HEK293 (cell line): ENCODE data around the gene SLMAP.

Experiments used
- CTCF ChIA-PET: fragments of 350-600 bp; formaldehyde crosslinking; extraction: SDS; loops from one replicate; lab custom pipeline; 2021; ENCODE audit warnings: antibody characterized with exemption; lab: Yijun Ruan, JAX
- POLR2A ChIA-PET: fragments of 300-600 bp; formaldehyde crosslinking; extraction: SDS; loops from one replicate; lab custom pipeline; 2020; ENCODE audit warnings: antibody characterized with exemption, inconsistent platforms; lab: Yijun Ruan, JAX
- H3K27ac ChIP-seq: fragments of 200-500 bp; sonication (Bioruptor generic); 2 replicates; pipeline ENCODE4 v1.5.1; 2014; ENCODE audit warnings: low read depth, low read length, control low read depth, inconsistent platforms; ENCODE audit errors: extremely low read depth
- H3K36me3 ChIP-seq, 2 experiments: fragments of 200-500 bp in 1 of 2; sonication (Bioruptor generic) in 1 of 2; 1 replicate in 1 of 2; 2 replicates in 1 of 2; pipeline ENCODE4 v1.5.1; 2014 to 2017; ENCODE audit warnings: inconsistent platforms in 2 of 2, low read length in 2 of 2; ENCODE audit not compliant: control insufficient read depth in 2 of 2, insufficient read depth in 1 of 2
- H3K4me1 ChIP-seq: fragments of 200-500 bp; sonication (Bioruptor generic); 2 replicates; pipeline ENCODE4 v1.5.1; 2014; ENCODE audit warnings: mild to moderate bottlenecking, low read length, inconsistent platforms; ENCODE audit not compliant: control insufficient read depth, insufficient read depth
- H3K4me3 ChIP-seq: 2 replicates; pipeline ENCODE4 v1.5.1; 2011; ENCODE audit warnings: low read depth, mild to moderate bottlenecking, control low read depth, low read length, moderate library complexity
- H3K9me3 ChIP-seq: fragments of 200-500 bp; sonication (Bioruptor generic); 2 replicates; pipeline ENCODE4 v1.5.1; 2014; ENCODE audit warnings: low read depth, low read length, inconsistent platforms; ENCODE audit not compliant: control insufficient read depth, insufficient read depth
- FEZF1 ChIP-seq: fragments of 450-650 bp; formaldehyde crosslinking; IDR thresholded peaks from 2 replicates; pipeline ENCODE4 v1.5.1; 2016; ENCODE audit warnings: missing biosample characterization, missing genetic modification characterization
- RBAK ChIP-seq: fragments of 450-650 bp; formaldehyde crosslinking; IDR thresholded peaks from 2 replicates; pipeline ENCODE4 v1.5.1; 2016; ENCODE audit warnings: missing biosample characterization, missing genetic modification characterization
- ZIC2 ChIP-seq: fragments of 450-650 bp; formaldehyde crosslinking; IDR thresholded peaks from 2 replicates; pipeline ENCODE4 v1.5.1; 2016; ENCODE audit warnings: missing biosample characterization, missing genetic modification characterization
- ZNF121 ChIP-seq: fragments of 450-650 bp; formaldehyde crosslinking; IDR thresholded peaks from 2 replicates; pipeline ENCODE4 v1.5.1; 2016; ENCODE audit warnings: missing biosample characterization, missing genetic modification characterization
- ZNF274 ChIP-seq, 2 experiments: fragments of 200-500 bp in 1 of 2; fragments of 450-650 bp in 1 of 2; sonication (Bioruptor generic) in 1 of 2; formaldehyde crosslinking in 1 of 2; IDR thresholded peaks; 2 replicates each; pipeline versions ENCODE4 v1.5.1 to v1.6.1; 2014 to 2016; ENCODE audit warnings: borderline replicate concordance in 1 of 2, inconsistent platforms in 1 of 2, low read length in 1 of 2, missing biosample characterization in 1 of 2, missing genetic modification characterization in 1 of 2
- ZNF513 ChIP-seq: fragments of 450-650 bp; IDR thresholded peaks from 2 replicates; pipeline ENCODE4 v1.5.1; 2018; ENCODE audit warnings: missing biosample characterization, missing genetic modification characterization
- ZNF518A ChIP-seq: fragments of 450-650 bp; formaldehyde crosslinking; conservative IDR thresholded peaks from 2 replicates; pipeline ENCODE4 v1.5.1; 2016; ENCODE audit warnings: low read depth, missing biosample characterization, missing genetic modification characterization
- ZNF529 ChIP-seq: fragments of 450-650 bp; formaldehyde crosslinking; IDR thresholded peaks from 2 replicates; pipeline ENCODE4 v1.5.1; 2017; ENCODE audit warnings: missing genetic modification characterization, missing biosample characterization; ENCODE audit not compliant: insufficient replicate concordance
- ZNF704 ChIP-seq: fragments of 450-650 bp; formaldehyde crosslinking; IDR thresholded peaks from 2 replicates; pipeline ENCODE4 v1.5.1; 2016; ENCODE audit warnings: missing biosample characterization, missing genetic modification characterization
- ZSCAN23 ChIP-seq: fragments of 450-650 bp; formaldehyde crosslinking; IDR thresholded peaks from 2 replicates; pipeline ENCODE4 v1.5.1; 2016; ENCODE audit warnings: missing biosample characterization, missing genetic modification characterization

The SLMAP gene

GRCh38 chr3:57927916-57928315, 171.8 kb downstream of the SLMAP start (continued):
- no peak for TF ChIP-seq ZNF704 (tag by site-specific recombination)
- TF ChIP-seq ZNF121 (tag by site-specific recombination), result no peak

- no peak for TF ChIP-seq ZSCAN23 (tag by site-specific recombination)
- Histone ChIP-seq H3K4me3 (no peak overlapping the region), H3K36me3 (peaks cover 0 to 33% of the 10 kb centered on the region in 2 experiments; a peak in 2 of 3 replicates), H3K27ac (no peak overlapping the region), H3K9me3 (no peaks in the 10 kb centered on the region), H3K4me1 (no peaks in the 10 kb centered on the region)
- ChIA-PET CTCF (interaction anchor here (0.6 to 1.0 kb wide), 3 partner anchors 18 to 90 kb away, joined by 3 read pairs; no protein-coding TSS in a partner anchor), POLR2A (no interaction called here)
These were observed 172.4 kb downstream of the SLMAP start for GRCh38 chr3:57928511-57928910.

- no peak for TF ChIP-seq RBAK
- ChIA-PET POLR2A (no interaction called here), CTCF (no interaction called here)
- Histone ChIP-seq H3K27ac (no peak overlapping the region), H3K36me3 (peaks cover 0 to 29% of the 10 kb centered on the region in 2 experiments; a peak in 2 of 3 replicates), H3K9me3 (no peaks in the 10 kb centered on the region), H3K4me3 (no peak overlapping the region), H3K4me1 (no peaks in the 10 kb centered on the region)
These were observed 173.9 kb downstream of the SLMAP start for GRCh38 chr3:57929988-57930387.

GRCh38 chr3:57933602-57934001, 177.5 kb downstream of the SLMAP start:
- POLR2A ChIA-PET, result no interaction called here
- no peak overlapping the region for H3K27ac ChIP-seq
- TF ChIP-seq ZNF518A (tag by site-specific recombination) (no peak), FEZF1 (tag by site-specific recombination) (no peak), ZNF274 (IDR thresholded peaks at IDR 0.05; ENCODE audit: low read length) (no peak), ZNF274 (tag by site-specific recombination; IDR thresholded peaks at IDR 0.05; ENCODE audit: borderline replicate concordance) (no peak), ZIC2 (tag by site-specific recombination) (no peak), ZNF529 (tag by site-specific recombination) (no peak), ZNF513 (tag by site-specific recombination) (no peak)
- TF ChIP-seq, all 188 proteins: peak for 0
- no peaks in the 10 kb centered on the region for H3K9me3 ChIP-seq
- CTCF ChIA-PET, result no interaction called here
- H3K4me1 ChIP-seq, result no peaks in the 10 kb centered on the region
- no peak overlapping the region for H3K4me3 ChIP-seq
- peaks cover 0 to 12% of the 10 kb centered on the region in 2 experiments; a peak in 2 of 3 replicates for H3K36me3 ChIP-seq
